SJSA1 (cell line): Measurements from ENCODE around the gene ADIG. TPM values are rescaled to one million over a fixed set of nuclear protein-coding genes. Genes with fewer than 3 reads are reported as not detected.

Experiments
- total RNA-seq: library from RNA; depleted of rRNA; stranded (reverse); fragments of >200 nt; shearing (Covaris generic); gene quantifications from 2 replicates; pipeline ENCODE4 v1.2.3, GENCODE V29; 2014; rRNA removed

The ADIG gene
- total RNA-seq, 1 experiment from 2014 or later, result not detected

Other genes with a start within 250 kb of the ADIG start
- gene LBP, start 234.7 kb upstream of the ADIG start, total RNA-seq, result not detected in 2 replicates
- gene SNHG17, start 145.9 kb upstream of the ADIG start, total RNA-seq, result 10.3 and 16.2 TPM in 2 replicates
- gene RALGAPB, start 108.4 kb upstream of the ADIG start, total RNA-seq, result 17.6 and 21.9 TPM in 2 replicates
- 0.06 TPM in 1 of 2 replicates, not detected in the other for gene ARHGAP40, start 20.6 kb downstream of the ADIG start, total RNA-seq
- gene SLC32A1, start 143.3 kb downstream of the ADIG start, total RNA-seq, result not detected in 2 replicates
- 6.9 and 9.7 TPM in 2 replicates for gene ACTR5, start 167.3 kb downstream of the ADIG start, total RNA-seq
- gene PPP1R16B, start 224.5 kb downstream of the ADIG start, total RNA-seq, result 0.03 TPM in 1 of 2 replicates, not detected in the other